NCI-H2029 (cell line): ENCODE measurements around the gene F11.
"Not testable (repeated sequence)": the region's sequence is repeated elsewhere in the genome, so short reads cannot be mapped to it uniquely, and the experiment has no call there.

Source experiments
- DNase-seq: peaks from one replicate; lab custom pipeline; 2025; lab: John Stamatoyannopoulos, UW

Gene F11

DNA sequence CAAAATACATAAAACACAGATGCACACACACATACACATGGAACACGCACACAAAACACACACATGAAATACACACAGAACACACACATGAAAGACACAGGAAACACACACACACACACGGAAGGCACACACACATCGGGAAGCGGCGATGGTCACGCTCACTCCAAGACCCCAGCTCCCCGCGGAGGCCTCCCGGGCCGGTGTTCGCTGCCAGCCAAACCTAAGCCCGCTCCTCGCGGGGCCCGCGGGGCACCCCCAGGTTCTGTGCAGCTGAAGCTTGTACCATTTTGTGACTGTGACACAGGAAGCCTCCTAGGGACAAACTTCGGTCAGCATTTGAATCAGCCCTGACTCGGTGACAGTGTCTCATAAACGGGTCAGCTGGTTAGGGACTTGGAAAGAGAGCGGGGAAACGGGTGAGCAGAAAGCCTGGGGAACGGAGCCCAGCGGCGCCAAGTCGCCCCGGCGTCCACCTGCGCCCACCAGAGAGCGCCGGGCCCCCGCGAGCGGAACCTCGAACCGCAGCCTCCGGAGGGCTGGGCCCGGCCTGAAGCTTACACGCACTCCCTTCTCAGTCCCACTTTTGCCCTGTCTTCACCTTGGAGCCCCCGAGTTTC, 32.1 kb downstream of the F11 start:
- no peak for DNase-seq

DNA sequence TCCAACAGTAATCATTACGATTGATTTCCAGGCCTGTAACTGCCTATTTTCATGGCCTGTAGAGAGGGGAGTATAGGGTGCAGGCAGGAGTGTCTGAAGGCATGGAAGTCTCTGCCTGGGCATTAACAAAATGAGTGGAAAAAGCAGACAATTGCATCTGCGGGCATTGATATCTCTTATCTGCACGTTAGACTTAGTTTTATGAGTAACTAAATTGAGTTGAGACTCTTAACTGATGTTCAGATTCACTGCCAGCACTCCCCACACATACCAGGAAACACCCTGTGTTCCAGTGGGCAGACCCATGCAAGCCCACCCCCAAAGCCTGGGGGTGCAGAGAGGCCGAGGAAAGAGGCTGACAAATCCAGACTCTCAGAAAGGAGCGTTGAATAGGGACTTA, 33.3 kb downstream of the F11 start:
- DNase-seq = no peak

DNA sequence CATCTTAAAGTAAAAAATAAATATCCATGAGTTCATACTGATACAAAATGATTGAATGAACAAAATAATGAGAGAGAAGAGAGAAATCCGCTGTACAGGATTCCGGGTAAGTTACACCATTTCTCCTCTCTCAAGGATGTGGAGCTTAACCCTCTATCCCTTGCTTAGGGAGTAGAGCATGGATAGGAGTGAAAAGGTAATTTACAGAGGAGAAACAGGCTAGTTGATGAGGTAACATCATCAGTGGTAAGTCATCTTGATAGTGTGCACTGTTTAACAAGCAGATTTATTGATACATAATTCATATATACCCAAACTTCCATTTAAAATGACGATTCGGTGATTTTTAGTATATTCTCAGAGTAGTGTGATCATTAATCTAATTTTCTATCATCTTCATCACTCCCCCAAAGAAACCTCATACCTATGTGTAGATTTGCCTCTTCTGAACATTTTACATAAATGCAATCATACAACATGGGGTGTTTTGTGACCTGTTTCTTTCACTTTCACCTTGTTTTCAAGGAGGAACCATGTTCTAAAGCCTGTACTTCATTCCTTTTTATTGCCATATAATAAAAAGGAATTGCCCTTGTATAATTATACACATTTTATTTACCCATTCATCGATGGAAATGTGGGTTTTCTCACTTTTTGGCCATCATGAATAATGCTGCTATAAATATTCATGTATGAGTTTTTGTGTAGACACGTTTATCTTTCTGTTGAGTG, 34.8 kb downstream of the F11 start:
- DNase-seq = no peak

DNA sequence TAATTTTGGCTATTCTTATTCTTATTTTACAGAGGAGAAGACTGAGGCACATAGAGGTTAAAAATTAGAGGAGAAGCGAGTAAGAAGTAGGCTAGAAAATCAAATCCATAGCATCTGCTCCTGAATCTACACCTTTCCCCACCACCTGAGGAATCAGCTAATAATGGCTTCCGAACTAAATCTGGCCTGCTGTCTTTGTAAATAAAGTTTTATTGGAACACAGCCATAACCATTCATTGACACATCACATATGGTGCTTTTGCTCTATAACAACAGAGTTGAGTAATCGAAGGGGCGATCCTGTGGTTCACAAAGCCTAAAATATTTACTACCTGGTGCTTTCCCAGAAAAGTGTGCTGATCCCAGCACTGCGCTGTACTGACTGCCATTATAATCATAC, 38.2 kb downstream of the F11 start:
- DNase-seq = no peak

DNA sequence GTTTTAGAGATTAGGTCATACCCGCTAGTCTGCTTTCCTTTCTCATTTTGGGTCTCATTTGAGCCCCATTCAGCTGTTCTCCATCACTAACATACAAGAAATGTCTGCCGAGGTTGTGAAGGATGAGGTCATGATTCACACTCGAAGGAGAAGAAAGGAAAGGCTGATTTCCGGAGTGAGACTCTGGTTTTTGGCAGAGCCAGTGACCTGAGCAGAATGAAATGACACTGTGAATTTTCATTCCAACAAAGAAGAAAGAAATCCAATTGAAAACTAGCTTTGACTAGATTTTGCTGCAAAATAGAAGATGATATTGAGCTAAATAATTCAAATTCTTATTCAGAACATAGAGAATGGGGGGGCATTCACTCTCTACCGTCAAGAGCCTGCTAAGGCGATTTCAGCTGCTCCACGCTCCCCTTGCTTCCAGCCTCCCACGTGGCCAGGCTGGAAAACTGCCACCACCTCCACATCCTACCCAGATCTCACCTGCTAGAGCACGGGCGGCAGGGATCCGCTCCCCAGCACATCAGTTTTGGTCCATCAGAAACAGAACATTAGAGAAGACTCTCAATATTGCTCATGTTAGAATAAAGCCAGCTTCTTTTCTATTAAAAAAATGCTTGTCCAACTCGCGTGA, 39.0 kb downstream of the F11 start:
- no peak for DNase-seq

DNA sequence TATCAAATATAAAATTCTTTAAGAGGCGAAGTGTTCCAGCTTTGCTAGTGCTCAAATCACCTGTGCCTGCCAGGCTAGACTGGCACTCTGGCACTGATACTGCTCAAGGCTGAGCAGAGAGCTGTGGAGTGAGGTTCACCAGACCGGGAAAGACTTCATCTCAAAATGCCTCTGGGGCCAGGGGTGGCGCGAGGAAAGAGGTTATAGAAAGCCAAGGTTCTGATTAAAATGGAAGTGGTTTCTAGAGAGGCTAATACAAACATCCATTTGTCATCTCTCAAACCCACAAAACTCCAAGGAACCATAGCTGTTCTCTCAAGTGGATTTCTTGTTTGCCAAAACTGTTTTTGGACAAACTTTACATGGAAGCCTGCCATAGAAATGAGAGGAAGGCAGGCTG, 41.5 kb downstream of the F11 start:
- DNase-seq = no peak

DNA sequence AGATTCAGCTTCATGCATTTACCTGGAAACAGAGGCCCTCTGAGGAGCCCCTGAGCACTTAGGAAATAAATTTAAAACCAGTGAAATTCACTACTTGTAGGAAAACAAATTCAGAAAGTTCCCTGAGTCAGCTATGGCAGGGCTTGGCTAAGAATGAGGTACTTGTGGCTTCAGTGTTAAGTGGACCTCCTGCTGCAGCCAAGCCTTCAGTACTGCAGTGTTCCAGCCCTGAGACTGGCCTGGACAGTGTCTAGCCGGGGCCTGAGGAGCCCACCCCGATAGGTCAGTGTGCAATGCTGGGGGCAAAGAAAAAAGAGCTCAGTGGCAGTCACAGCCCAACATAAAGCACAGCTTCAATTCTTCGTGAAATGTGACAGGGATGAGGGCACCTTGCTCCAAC, 41.9 kb downstream of the F11 start:
- DNase-seq = no peak

DNA sequence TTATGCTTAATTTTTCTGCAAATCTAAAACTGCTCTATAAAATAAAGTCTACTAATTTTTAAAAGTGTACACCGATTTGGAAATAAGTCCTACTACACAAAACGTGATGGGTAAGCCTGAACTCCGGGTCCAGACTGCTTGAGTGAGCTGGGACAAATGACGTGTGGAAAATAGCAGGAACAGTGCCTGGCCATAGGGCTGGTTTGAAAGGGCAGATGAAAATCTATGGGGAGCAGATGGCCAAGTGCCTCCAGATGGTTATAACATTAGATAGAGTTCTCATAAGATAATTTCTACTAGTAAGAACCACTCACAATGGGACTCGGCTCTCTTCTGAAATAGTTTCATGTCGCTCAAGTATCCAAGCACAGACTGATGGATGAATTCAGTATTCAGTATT, 52.5 kb downstream of the F11 start:
- DNase-seq = no peak

DNA sequence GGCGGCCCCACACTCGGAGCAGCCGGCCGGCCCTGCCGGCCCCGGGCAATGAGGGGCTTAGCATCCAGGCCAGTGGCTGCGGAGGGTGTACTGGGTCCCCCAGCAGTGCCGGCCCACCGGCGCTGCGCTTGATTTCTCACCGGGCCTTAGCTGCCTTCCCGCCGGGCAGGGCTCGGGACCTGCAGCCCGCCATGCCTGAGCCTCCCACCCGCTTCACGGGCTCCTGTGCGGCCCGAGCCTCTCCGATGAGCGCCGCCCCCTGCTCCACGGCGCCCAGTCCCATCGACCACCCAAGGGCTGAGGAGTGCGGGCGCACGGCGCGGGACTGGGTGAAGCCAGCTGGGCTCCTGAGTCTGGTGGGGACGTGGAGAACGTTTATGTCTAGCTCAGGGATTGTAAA, 58.7 kb downstream of the F11 start:
- not testable (repeated sequence) for DNase-seq

DNA sequence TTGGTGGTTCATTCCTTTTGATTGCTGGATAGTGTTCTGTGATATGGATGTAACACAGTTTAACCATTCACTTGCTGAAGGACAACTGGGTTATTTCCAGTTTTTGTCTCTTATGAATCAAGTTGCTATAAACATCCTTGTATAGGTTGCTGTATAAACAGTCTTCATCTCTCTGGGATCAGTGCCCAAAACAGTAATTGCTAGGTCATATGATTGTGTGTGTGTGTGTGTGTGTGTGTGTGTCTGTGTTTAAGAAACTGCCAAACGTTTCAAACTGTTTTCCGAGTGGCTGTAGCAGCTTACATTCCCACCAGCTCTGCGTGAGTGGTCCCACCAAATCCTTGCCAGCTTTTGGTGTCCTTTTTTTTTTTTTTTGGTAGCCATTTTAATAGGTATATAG, 60.4 kb downstream of the F11 start:
- peak; percentile 8 for DNase-seq

DNA sequence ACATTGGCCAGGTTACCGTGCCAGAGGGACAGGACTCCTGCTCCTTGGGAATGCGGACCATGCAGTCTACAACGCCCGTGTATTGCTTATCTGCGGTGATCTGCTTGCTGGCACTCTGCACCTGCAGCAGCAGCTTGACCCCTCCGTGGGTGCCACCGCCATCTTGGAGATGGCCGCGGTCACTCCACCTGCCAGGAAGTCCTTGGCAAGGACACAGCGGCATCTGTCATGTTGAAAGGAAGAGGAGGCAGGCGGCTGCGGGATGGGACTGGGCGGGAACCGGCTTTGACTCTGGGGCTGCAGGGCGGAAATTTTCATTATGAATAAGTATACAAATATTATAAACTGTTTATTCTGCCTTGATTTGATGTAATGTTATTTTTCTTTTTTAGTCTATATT, 63.4 kb downstream of the F11 start:
- DNase-seq = no peak

DNA sequence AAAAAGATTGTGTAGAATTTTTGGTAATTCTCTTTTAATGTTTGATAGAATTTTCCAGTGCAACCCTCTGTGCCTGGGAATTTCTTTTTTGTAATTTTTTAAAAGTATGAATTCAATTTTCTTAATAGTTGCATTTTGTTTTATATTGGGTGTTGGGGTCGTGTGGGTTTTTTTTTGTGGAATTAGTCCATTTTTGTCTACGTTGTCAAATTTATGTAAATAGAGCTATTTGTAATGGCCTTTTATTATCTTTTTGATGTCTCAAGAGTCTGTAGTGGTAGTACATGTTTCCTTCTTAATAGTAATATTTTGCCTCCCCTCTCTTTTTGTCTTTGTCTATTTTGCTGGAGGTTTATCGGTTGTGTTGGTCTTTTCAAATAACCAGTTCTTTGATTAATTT, 64.4 kb downstream of the F11 start:
- no peak for DNase-seq

DNA sequence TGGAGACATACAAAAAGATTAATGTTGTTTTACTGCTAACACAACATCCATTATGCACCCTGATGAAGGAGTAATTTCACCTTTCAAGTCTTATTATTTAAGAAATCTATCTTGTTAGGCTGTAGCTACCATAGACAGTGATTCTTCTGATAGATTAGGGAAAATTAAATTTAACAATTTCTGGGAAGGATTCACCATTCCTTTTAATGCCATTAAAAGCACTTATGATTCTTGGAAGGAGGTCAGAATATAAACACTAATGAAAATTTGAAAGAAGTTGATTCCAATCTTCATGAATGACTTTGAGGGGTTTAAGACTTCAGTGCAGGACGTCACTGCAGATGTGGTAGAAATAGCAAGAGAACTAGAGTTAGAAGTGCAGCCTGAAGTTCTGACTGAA, 69.8 kb downstream of the F11 start:
- no peak for DNase-seq
